ENCODE data around the gene SIX4. TPM values are rescaled to one million over a fixed set of nuclear protein-coding genes. Genes with fewer than 3 reads are reported as not detected.

The SIX4 gene
- polyA plus RNA-seq, 1 donor (not counting 4 experiments of a cell fraction or from before 2014, with no cell fraction given): 4.5 TPM

GRCh38 chr14:60736494-60736893 lies 12.3 kb upstream of the SIX4 start:
- H3K4me3 ChIP-seq (ENCODE audit: control insufficient read depth in 2 of 3, extremely low read depth in 1 of 3, insufficient read depth in 2 of 3, low read depth in 1 of 3, low read length in 3 of 3): peak overlapping the region; percentile 73 to 83 (median 77)
- FAIRE-seq (peak; percentile 92), DNase-seq (ENCODE audit: low read depth, low spot score) (no peak)
- no peaks in the 10 kb centered on the region for H3K9me3 ChIP-seq (ENCODE audit: control insufficient read depth, low read depth, low read length)
- H3K27ac ChIP-seq (ENCODE audit: control insufficient read depth, insufficient read depth, low read length): peak overlapping the region; percentile 69
- H4K20me1 ChIP-seq (ENCODE audit: control insufficient read depth, extremely low read depth, insufficient read depth, low read length): no peaks in the 10 kb centered on the region
- no peak overlapping the region for H2AFZ ChIP-seq (ENCODE audit: control insufficient read depth, low read length)
- TF ChIP-seq EZH2 (IDR thresholded peaks at IDR 0.05; ENCODE audit: low read length): no peak
- no peak for TF ChIP-seq CTCF (optimal IDR thresholded peaks at IDR 0.05 in 1 of 3, IDR thresholded peaks at IDR 0.05 in 1 of 3, conservative IDR thresholded peaks at IDR 0.05 in 1 of 3; ENCODE audit: extremely low read depth in 1 of 3, insufficient read depth in 2 of 3, low read length in 3 of 3)
- no peaks in the 10 kb centered on the region for H3K9me1 ChIP-seq (ENCODE audit: control insufficient read depth, extremely low read depth, insufficient read depth, low read length)
- no peaks in the 10 kb centered on the region for H3K4me1 ChIP-seq (ENCODE audit: control insufficient read depth, extremely low read depth, insufficient read depth, low read length)
- peak overlapping the region; percentile 89 for H3K4me2 ChIP-seq (ENCODE audit: control insufficient read depth, extremely low read depth, insufficient read depth, low read depth, low read length)
- dilution Hi-C loops (cut with MboI; ENCODE audit: extremely low pct_ligation_motif_present, low sequenced_read_pairs): no loop called here
- H3K79me2 ChIP-seq (ENCODE audit: control insufficient read depth, insufficient read depth, low read length): peaks cover 67% of the 10 kb centered on the region
- H3K36me3 ChIP-seq (ENCODE audit: control insufficient read depth in 2 of 2, extremely low read depth in 1 of 2, insufficient read depth in 2 of 2, low read length in 2 of 2): no peaks in the 10 kb centered on the region
- H3K9ac ChIP-seq (ENCODE audit: control insufficient read depth, extremely low read depth, insufficient read depth, low read length): peak overlapping the region; percentile 83
- peaks cover 3% of the 10 kb centered on the region for H3K27me3 ChIP-seq (ENCODE audit: control insufficient read depth, extremely low read depth, insufficient read depth, low read length)

GRCh38 chr14:60735416-60735815 lies 11.3 kb upstream of the SIX4 start:
- Histone ChIP-seq H3K9me1 (ENCODE audit: control insufficient read depth, extremely low read depth, insufficient read depth, low read length) (no peaks in the 10 kb centered on the region), H3K27me3 (ENCODE audit: control insufficient read depth, extremely low read depth, insufficient read depth, low read length) (peaks cover 3% of the 10 kb centered on the region), H4K20me1 (ENCODE audit: control insufficient read depth, extremely low read depth, insufficient read depth, low read length) (no peaks in the 10 kb centered on the region), H3K36me3 (ENCODE audit: control insufficient read depth in 2 of 2, extremely low read depth in 1 of 2, insufficient read depth in 2 of 2, low read length in 2 of 2) (no peaks in the 10 kb centered on the region), H3K4me1 (ENCODE audit: control insufficient read depth, extremely low read depth, insufficient read depth, low read length) (no peaks in the 10 kb centered on the region), H3K9me3 (ENCODE audit: control insufficient read depth, low read depth, low read length) (no peaks in the 10 kb centered on the region), H3K9ac (ENCODE audit: control insufficient read depth, extremely low read depth, insufficient read depth, low read length) (peak overlapping the region; percentile 83), H2AFZ (ENCODE audit: control insufficient read depth, low read length) (peak overlapping the region; percentile 82), H3K79me2 (ENCODE audit: control insufficient read depth, insufficient read depth, low read length) (peaks cover 56% of the 10 kb centered on the region), H3K4me3 (ENCODE audit: control insufficient read depth in 2 of 3, extremely low read depth in 1 of 3, insufficient read depth in 2 of 3, low read depth in 1 of 3, low read length in 3 of 3) (peak overlapping the region; percentile 73 to 83 (median 77)), H3K4me2 (ENCODE audit: control insufficient read depth, extremely low read depth, insufficient read depth, low read depth, low read length) (peak overlapping the region; percentile 89), H3K27ac (ENCODE audit: control insufficient read depth, insufficient read depth, low read length) (peak overlapping the region; percentile 69)
- DNase-seq (ENCODE audit: low read depth, low spot score) (no peak), FAIRE-seq (peak; percentile 68)
- dilution Hi-C loops (cut with MboI; ENCODE audit: extremely low pct_ligation_motif_present, low sequenced_read_pairs): no loop called here
- no peak for TF ChIP-seq CTCF (optimal IDR thresholded peaks at IDR 0.05 in 1 of 3, IDR thresholded peaks at IDR 0.05 in 1 of 3, conservative IDR thresholded peaks at IDR 0.05 in 1 of 3; ENCODE audit: extremely low read depth in 1 of 3, insufficient read depth in 2 of 3, low read length in 3 of 3)
- TF ChIP-seq EZH2 (IDR thresholded peaks at IDR 0.05; ENCODE audit: low read length): no peak

All from keratinocyte (primary cell).